Muscle layer of duodenum (tissue), 2 donors: ENCODE results near the gene ISG20L2.

Source experiments
- H3K27ac ChIP-seq: one replicate; pipeline ENCODE4 v1.7.0; 2013; ENCODE audit warnings: mild to moderate bottlenecking, low read length
- H3K27me3 ChIP-seq: one replicate; pipeline ENCODE4 v1.7.0; 2013; ENCODE audit warnings: low read depth, mild to moderate bottlenecking, control low read depth, low read length
- H3K36me3 ChIP-seq, 2 donors: one replicate each; pipeline ENCODE4 v1.7.0; 2013; ENCODE audit warnings: low read length in 2 of 2, control low read depth in 1 of 2, mild to moderate bottlenecking in 1 of 2; ENCODE audit not compliant: insufficient read depth in 2 of 2, control insufficient read depth in 1 of 2
- H3K4me1 ChIP-seq, 2 donors: one replicate each; pipeline ENCODE4 v1.7.0; 2013; ENCODE audit warnings: low read length in 2 of 2, mild to moderate bottlenecking in 2 of 2, control low read depth in 1 of 2, moderate library complexity in 1 of 2; ENCODE audit not compliant: insufficient read depth in 2 of 2, control insufficient read depth in 1 of 2
- H3K4me3 ChIP-seq, 2 donors: one replicate each; pipeline ENCODE4 v1.7.0; 2013; ENCODE audit warnings: low read length in 2 of 2, low read depth in 1 of 2, mild to moderate bottlenecking in 1 of 2
- H3K9me3 ChIP-seq, 2 donors: one replicate each; pipeline ENCODE4 v1.7.0; 2013; ENCODE audit warnings: low read length in 2 of 2, control low read depth in 1 of 2, mild to moderate bottlenecking in 1 of 2; ENCODE audit not compliant: control insufficient read depth in 1 of 2
- donor health status: healthy.

Gene ISG20L2

GRCh38 chr1:156711011-156711817 is 17.4 kb downstream of the ISG20L2 start:
- Histone ChIP-seq H3K4me1 (peaks cover 10 to 60% of the 10 kb centered on the region in 2 donors), H3K9me3 (no peaks in the 10 kb centered on the region), H3K4me3 (no peak overlapping the region), H3K27me3 (no peaks in the 10 kb centered on the region), H3K36me3 (peaks cover 0 to 3% of the 10 kb centered on the region in 2 donors), H3K27ac (no peak overlapping the region)

DNA sequence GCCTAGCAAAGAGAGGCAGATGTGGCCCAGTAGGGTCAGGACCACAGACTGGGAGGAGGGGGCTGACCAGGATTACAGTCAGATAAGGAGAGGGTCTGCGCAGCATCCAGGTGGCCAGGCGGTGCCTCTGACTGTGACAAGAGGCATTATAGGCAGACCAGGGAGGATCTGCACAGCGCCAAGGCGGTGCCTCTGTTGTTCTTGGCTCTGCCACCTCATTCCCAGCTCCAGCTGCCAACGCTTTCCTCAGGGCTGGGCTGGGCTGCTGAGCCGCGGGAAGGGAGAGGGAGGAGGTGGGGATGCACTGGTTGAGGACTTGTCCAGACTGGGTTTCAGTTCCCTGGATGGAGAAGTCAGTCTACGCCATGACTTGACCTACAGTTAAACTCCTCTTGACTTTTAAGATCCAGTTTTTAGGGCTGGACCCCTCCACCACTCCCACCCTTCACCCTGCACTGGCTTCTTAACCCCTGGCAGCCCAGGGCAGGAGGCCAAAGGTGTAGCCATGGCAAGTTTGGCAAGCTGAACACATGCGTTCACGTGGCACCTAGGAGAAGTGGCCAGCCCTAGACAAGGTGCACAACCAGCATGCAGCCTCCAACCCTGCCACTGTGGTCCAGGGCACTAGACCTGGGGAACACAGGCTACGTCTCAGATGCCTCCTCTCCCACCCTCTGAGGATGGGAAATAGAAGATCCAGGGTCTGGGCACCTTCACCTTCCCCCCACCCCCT is 18.6 kb downstream of the ISG20L2 start:
- H3K9me3 ChIP-seq: no peaks in the 10 kb centered on the region
- peaks cover 10 to 72% of the 10 kb centered on the region in 2 donors for H3K4me1 ChIP-seq
- no peaks in the 10 kb centered on the region for H3K36me3 ChIP-seq
- H3K4me3 ChIP-seq: no peak overlapping the region
- H3K27ac ChIP-seq: no peak overlapping the region
- peaks cover 3% of the 10 kb centered on the region for H3K27me3 ChIP-seq

DNA sequence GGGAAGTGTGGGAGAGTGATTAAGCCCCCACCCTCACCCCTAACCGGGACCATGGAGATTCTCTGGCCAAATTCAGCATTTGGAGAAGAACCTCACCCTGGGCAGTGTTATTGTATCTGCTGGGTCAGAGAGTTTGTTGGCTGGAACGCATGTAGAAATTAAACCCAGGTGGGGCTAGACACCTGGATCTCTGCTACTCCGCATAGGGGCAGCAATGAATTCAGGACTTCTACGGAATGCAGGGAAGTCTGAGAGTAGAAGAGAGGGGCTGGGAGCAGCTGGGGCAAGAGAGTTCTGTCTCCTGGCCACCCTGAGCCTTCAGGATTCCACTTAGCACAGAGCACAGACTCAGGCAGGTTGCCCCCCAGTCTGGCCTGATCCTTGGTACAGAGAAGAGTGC is 19.5 kb downstream of the ISG20L2 start:
- H3K4me1 ChIP-seq: peaks cover 10 to 81% of the 10 kb centered on the region in 2 donors
- no peak overlapping the region for H3K4me3 ChIP-seq
- H3K36me3 ChIP-seq: no peaks in the 10 kb centered on the region
- H3K27me3 ChIP-seq: peaks cover 12% of the 10 kb centered on the region
- H3K27ac ChIP-seq: no peak overlapping the region
- H3K9me3 ChIP-seq: no peaks in the 10 kb centered on the region

DNA sequence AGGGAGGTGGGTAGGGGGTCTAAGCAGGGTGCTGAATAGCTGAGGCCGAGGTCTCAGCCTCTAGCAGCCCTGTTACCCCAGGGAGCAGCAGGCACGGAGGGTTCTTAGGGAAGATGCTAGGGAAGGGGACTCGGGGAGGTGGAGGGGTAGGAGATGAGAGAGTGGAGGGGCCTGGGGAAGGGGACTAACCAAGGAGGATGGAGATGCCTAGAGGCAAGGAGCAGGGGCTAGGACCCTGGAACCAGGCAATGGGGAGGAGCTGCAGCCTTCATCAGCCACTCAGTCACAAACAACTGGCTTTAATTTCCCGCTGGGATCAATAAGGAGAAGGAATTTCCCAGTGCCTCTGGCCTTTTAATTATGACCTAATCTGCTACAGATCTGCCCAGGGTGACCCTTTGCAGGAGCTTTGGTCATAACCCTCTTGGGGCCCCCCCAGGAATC is 20.3 kb downstream of the ISG20L2 start:
- Histone ChIP-seq H3K27ac (no peak overlapping the region), H3K36me3 (no peaks in the 10 kb centered on the region), H3K4me1 (peaks cover 10 to 89% of the 10 kb centered on the region in 2 donors)

DNA sequence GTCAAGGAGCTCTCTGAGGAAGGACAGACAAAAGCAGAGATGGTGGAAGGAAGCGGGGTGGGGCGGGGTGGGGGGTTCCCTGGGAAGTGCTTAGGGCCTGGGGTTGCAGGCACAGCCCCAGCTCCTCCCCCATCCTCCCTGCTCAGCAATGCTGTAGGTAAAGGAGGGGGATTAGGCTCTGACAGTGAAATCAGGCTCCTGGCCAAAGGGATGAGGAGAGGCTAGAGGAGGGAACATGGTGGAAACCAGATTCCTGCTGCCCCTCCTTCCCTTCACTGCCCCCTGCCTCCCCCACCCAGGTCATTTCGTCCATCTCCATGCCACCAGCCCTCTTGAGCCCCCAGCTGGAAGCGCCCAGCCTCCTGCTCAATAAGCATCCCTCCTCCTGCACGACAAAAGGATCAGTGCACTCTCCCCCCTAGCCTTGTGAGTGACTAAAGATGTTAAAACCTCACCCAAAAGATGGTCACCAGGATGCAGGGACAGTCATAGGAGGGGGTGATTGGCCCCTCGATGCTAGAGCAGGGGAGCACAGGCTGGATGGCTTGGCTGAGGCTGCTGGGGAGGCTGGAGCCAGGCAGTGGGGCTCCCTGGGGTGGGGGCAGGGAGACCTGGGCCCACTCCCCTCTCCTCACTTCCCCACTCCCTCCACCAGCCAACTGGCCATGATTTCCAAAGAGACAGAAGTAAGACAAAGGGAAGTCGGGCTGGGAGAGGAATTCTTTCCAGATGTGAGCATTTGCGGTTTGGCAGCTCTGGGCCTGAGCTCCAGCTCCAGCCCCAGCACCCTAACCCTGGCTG is 20.9 kb downstream of the ISG20L2 start:
- Histone ChIP-seq H3K27ac (no peak overlapping the region), H3K9me3 (no peaks in the 10 kb centered on the region), H3K27me3 (peaks cover 22% of the 10 kb centered on the region), H3K36me3 (no peaks in the 10 kb centered on the region), H3K4me3 (no peak overlapping the region), H3K4me1 (peaks cover 10 to 84% of the 10 kb centered on the region in 2 donors)

More for the DNA sequence above, 20.3 kb downstream of the ISG20L2 start:
- H3K9me3 ChIP-seq: no peaks in the 10 kb centered on the region
- H3K27me3 ChIP-seq: peaks cover 20% of the 10 kb centered on the region
- H3K4me3 ChIP-seq: no peak overlapping the region

- Histone ChIP-seq H3K4me1 (peaks cover 10 to 77% of the 10 kb centered on the region in 2 donors), H3K9me3 (no peaks in the 10 kb centered on the region), H3K27me3 (peaks cover 22% of the 10 kb centered on the region), H3K4me3 (peak overlapping the region; percentile 16 to 62), H3K27ac (no peak overlapping the region), H3K36me3 (no peaks in the 10 kb centered on the region)
These were observed 21.7 kb downstream of the ISG20L2 start for GRCh38 chr1:156706657-156707416.

GRCh38 chr1:156705918-156706656 is 22.5 kb downstream of the ISG20L2 start:
- H3K27ac ChIP-seq: no peak overlapping the region
- peak overlapping the region; percentile 42 to 62 for H3K4me3 ChIP-seq
- no peaks in the 10 kb centered on the region for H3K9me3 ChIP-seq
- H3K4me1 ChIP-seq: peaks cover 10 to 69% of the 10 kb centered on the region in 2 donors
- no peaks in the 10 kb centered on the region for H3K36me3 ChIP-seq
- H3K27me3 ChIP-seq: peaks cover 22% of the 10 kb centered on the region

DNA sequence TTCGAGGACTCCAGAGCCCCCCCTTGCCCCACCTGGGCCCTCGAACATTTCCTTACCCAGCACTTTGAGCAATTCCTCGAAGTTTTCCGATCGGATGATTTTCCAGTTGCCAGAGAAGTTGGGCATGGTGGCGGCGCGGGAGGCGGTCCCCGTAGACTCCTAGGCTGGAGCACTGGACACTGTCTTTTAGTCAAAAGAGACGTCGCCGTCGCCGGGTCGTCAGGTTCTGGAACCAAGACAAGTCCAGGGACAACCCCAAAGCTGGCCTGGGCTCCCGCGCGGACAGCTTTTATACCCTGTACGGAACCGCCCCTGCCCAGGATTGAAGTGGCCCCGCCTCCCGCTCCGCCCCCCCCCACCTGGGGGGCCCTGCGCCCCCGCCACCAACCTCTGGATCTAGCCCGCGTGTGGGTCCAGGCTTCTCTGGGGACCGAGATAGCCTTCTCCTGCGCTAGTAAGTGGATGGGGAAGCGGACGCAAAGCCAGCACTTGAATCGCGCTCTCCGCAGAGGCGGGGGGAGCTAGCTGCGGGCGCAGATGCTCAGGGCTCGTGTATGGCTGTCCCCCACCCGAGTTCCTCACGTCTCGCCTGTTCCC is 23.1 kb downstream of the ISG20L2 start, which contains the start of gene CRABP2:
Gene CRABP2, minus strand, starts transcription at position 263 of the 597 bp plus-strand sequence. Its CDS starts 137 bp downstream, at position 126.
- Histone ChIP-seq H3K4me3 (peak within 1 kb of the TSS; percentile 42 to 62), H3K9me3 (no peaks in the 10 kb centered on the region), H3K27ac (no peak within 1 kb of the TSS), H3K27me3 (peaks cover 22% of the 10 kb centered on the region), H3K36me3 (peaks cover 0 to 4% of the 10 kb centered on the region in 2 donors), H3K4me1 (peaks cover 10 to 64% of the 10 kb centered on the region in 2 donors)

- peaks cover 0 to 5% of the 10 kb centered on the region in 2 donors for H3K36me3 ChIP-seq
- peaks cover 22% of the 10 kb centered on the region for H3K27me3 ChIP-seq
- H3K4me3 ChIP-seq: peak overlapping the region; percentile 42 to 62
- H3K9me3 ChIP-seq: no peaks in the 10 kb centered on the region
- no peak overlapping the region for H3K27ac ChIP-seq
- peaks cover 7 to 59% of the 10 kb centered on the region in 2 donors for H3K4me1 ChIP-seq
These were observed 23.6 kb downstream of the ISG20L2 start for GRCh38 chr1:156704930-156705320.
